ENCODE measurements around the gene LRRTM1.

LRRTM1 gene

GRCh38 chr2:80323610-80324009, 19.1 kb upstream of the LRRTM1 start (continued):
- no peak for TF ChIP-seq TCF4 (CRISPR knock-in tag; IDR thresholded peaks at IDR 0.05; ENCODE audit: borderline replicate concordance)
- no peak for TF ChIP-seq ZFP30 (CRISPR knock-in tag; IDR thresholded peaks at IDR 0.05)
- no peak for TF ChIP-seq BACH2 (CRISPR knock-in tag; IDR thresholded peaks at IDR 0.05; ENCODE audit: borderline replicate concordance)

- TF ChIP-seq ZC3H10 (CRISPR knock-in tag; IDR thresholded peaks at IDR 0.05) (no peak), PPARA (CRISPR knock-in tag; IDR thresholded peaks at IDR 0.05; ENCODE audit: borderline replicate concordance) (no peak), TSHZ2 (CRISPR knock-in tag; IDR thresholded peaks at IDR 0.05) (no peak), ZFP3 (CRISPR knock-in tag; IDR thresholded peaks at IDR 0.05) (no peak), ZNF565 (CRISPR knock-in tag; conservative IDR thresholded peaks at IDR 0.05; ENCODE audit: low read depth) (no peak), CSRNP3 (CRISPR knock-in tag; IDR thresholded peaks at IDR 0.05) (no peak), CREB5 (CRISPR knock-in tag; IDR thresholded peaks at IDR 0.05; ENCODE audit: low read depth) (no peak), SNAI2 (CRISPR knock-in tag; IDR thresholded peaks at IDR 0.05) (no peak), ZNF70 (CRISPR knock-in tag; IDR thresholded peaks at IDR 0.05) (no peak), ESRRG (CRISPR knock-in tag; IDR thresholded peaks at IDR 0.05) (no peak), PATZ1 (CRISPR knock-in tag; IDR thresholded peaks at IDR 0.05; ENCODE audit: borderline replicate concordance) (no peak), CSDC2 (CRISPR knock-in tag; IDR thresholded peaks at IDR 0.05) (no peak), ISL1 (CRISPR knock-in tag; IDR thresholded peaks at IDR 0.05) (no peak), GLIS3 (CRISPR knock-in tag; IDR thresholded peaks at IDR 0.05) (no peak), POU6F1 (CRISPR knock-in tag; IDR thresholded peaks at IDR 0.05; ENCODE audit: borderline replicate concordance, low read depth) (no peak)
- ATAC-seq = no peak
Measured at GRCh38 chr2:80322958-80323357, 18.4 kb upstream of the LRRTM1 start.

GRCh38 chr2:80322311-80322920, 17.9 kb upstream of the LRRTM1 start:
- no peak for ATAC-seq
- TF ChIP-seq PATZ1 (CRISPR knock-in tag; IDR thresholded peaks at IDR 0.05; ENCODE audit: borderline replicate concordance) (no peak), ZFP3 (CRISPR knock-in tag; IDR thresholded peaks at IDR 0.05) (no peak), BACH2 (CRISPR knock-in tag; IDR thresholded peaks at IDR 0.05; ENCODE audit: borderline replicate concordance) (no peak), CSRNP3 (CRISPR knock-in tag; IDR thresholded peaks at IDR 0.05) (no peak), ZNF70 (CRISPR knock-in tag; IDR thresholded peaks at IDR 0.05) (no peak), POU6F1 (CRISPR knock-in tag; IDR thresholded peaks at IDR 0.05; ENCODE audit: borderline replicate concordance, low read depth) (no peak), CREB5 (CRISPR knock-in tag; IDR thresholded peaks at IDR 0.05; ENCODE audit: low read depth) (no peak), ZC3H10 (CRISPR knock-in tag; IDR thresholded peaks at IDR 0.05) (no peak), ZNF8 (CRISPR knock-in tag; IDR thresholded peaks at IDR 0.05) (no peak), PPARA (CRISPR knock-in tag; IDR thresholded peaks at IDR 0.05; ENCODE audit: borderline replicate concordance) (no peak), CSDC2 (CRISPR knock-in tag; IDR thresholded peaks at IDR 0.05) (no peak), SNAI2 (CRISPR knock-in tag; IDR thresholded peaks at IDR 0.05) (no peak), TOX (CRISPR knock-in tag; IDR thresholded peaks at IDR 0.05; ENCODE audit: borderline replicate concordance) (no peak), ZNF565 (CRISPR knock-in tag; conservative IDR thresholded peaks at IDR 0.05; ENCODE audit: low read depth) (no peak), ZFP30 (CRISPR knock-in tag; IDR thresholded peaks at IDR 0.05) (no peak)
